Gastroesophageal sphincter (tissue), 3 donors: ENCODE measurements around the gene TTLL9.

Source experiments
- POLR2A ChIP-seq, 2 donors: fragments of 450-650 bp; IDR thresholded peaks; one replicate each; pipeline ENCODE4 v1.6.1; 2017; ENCODE audit warnings: antibody characterized with exemption in 2 of 2, mild to moderate bottlenecking in 2 of 2, moderate library complexity in 1 of 2
- POLR2AphosphoS5 ChIP-seq: sonication (generic); formaldehyde crosslinking; IDR thresholded peaks from one replicate; pipeline ENCODE4 v1.6.1; 2017; ENCODE audit warnings: antibody characterized with exemption
- TF ChIP-seq, protein P1 (sequence below), 4 experiments: fragments of 200-600 bp in 2 of 4; fragments of 450-650 bp in 2 of 4; sonication (generic) in 1 of 4; IDR thresholded peaks; one replicate each; pipeline ENCODE4 v1.5.1; 2017 to 2019; ENCODE audit warnings: antibody characterized with exemption in 4 of 4, mild to moderate bottlenecking in 2 of 4, moderate library complexity in 2 of 4

DNA sequence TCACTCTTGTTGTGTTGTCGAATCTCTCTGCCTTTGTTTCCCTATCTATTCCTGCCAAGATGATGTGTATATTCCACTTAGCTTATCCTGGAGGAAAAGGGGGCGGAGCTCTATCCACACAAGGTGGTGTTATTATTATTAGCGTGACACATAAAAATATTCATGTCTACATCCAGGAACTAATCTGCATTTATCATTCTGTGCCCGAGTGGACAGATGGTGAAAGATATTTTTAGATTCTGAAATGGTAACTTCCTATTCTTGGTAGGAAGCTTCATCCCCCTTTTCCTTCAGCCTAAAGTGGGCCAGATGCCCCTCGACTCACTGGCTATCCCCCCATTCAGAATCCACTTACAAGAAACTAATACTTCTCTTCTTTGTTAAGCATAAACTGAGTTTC, 99.6 kb downstream of the TTLL9 start:
- TF ChIP-seq, protein P1, sequence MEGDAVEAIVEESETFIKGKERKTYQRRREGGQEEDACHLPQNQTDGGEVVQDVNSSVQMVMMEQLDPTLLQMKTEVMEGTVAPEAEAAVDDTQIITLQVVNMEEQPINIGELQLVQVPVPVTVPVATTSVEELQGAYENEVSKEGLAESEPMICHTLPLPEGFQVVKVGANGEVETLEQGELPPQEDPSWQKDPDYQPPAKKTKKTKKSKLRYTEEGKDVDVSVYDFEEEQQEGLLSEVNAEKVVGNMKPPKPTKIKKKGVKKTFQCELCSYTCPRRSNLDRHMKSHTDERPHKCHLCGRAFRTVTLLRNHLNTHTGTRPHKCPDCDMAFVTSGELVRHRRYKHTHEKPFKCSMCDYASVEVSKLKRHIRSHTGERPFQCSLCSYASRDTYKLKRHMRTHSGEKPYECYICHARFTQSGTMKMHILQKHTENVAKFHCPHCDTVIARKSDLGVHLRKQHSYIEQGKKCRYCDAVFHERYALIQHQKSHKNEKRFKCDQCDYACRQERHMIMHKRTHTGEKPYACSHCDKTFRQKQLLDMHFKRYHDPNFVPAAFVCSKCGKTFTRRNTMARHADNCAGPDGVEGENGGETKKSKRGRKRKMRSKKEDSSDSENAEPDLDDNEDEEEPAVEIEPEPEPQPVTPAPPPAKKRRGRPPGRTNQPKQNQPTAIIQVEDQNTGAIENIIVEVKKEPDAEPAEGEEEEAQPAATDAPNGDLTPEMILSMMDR (IDR thresholded peaks at IDR 0.05): no peak
- TF ChIP-seq POLR2AphosphoS5 (no peak), POLR2A (IDR thresholded peaks at IDR 0.05) (no peak)
